NCI-H524 treated with DMSO at 0.1 percent for 48 hours (cell line): Measurements from ENCODE around the gene XRN2.
"Not testable (repeated sequence)": the region's sequence is repeated elsewhere in the genome, so short reads cannot be mapped to it uniquely, and the experiment has no call there.

Experiments
- DNase-seq: peaks from one replicate; lab custom pipeline; 2025; lab: John Stamatoyannopoulos, UW

Gene XRN2

DNA sequence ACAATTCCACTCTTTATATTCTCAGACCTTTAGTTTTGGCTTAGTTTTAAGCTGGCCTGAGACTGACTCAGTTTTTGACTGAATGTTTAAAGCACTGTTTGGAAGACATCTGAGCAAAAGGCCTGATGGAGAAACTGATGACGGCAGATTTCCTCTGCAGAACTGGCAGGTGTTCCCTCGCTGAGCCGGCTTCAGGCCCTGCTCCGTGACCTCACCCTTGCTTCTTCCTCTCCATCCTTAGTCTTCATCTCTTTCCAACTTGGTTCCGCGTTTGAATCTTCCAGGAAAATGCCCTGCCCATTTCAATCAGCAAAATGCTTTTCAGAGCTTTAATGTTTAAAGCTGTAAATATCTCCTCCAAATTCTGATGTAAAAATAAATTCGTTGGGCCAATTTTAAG, 87.6 kb downstream of the XRN2 start:
- DNase-seq: no peak

DNA sequence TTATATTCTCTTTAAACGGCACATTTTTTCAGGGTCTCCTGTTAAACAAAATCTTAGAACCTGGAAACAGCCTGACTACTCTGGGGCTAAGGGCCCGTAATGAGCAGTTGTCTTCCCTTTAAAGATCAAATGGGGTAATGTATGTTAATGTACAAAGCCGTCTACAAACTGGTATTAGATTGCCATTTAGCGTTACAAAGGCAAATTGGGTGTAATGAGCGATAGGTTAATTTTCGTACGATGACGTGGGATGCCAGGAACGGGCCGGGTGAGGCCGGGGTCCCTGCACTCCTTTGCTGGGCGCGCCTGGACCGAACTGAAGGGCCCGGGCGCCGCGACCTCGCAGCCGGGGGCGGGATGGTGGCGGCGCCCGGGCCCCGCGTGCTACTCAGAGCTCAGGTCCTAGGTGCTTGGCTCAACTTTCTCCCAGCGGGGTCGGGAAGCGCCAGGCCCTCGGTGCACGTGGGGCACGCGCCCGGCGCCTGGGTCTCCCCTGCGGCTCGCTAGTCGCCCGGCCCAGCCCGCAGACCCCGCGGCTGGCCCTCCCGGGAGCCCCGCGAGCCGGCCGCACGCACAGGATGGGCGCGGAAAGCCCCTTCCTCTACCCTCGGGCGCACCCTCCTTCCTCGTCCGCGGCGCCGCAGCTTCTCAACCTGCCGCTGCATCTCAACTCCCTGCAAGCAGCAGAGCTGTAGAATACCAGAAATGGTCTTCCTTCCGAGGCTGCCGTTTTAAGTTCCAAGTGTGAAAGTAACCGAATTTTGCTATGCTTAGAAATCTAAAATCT, 88.2 kb downstream of the XRN2 start:
- no peak for DNase-seq

DNA sequence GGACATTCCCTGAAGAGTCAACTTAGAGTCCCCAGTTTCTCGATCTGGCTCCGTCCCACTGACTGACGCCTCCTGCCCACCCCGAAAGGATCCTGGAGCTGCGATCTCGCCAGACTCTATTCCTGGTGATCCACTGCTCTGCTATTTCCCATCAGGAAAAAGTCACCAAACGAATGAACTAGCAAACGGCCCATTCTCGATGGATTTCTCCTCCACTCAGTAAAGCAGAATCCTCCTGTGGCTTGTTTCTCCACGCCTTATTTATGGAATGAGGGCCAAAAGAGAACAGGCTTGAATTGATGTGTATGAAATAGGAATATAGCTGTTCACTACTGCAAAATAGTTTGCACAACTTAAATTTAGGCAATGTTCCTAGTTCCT, 88.8 kb downstream of the XRN2 start:
- no peak for DNase-seq

DNA sequence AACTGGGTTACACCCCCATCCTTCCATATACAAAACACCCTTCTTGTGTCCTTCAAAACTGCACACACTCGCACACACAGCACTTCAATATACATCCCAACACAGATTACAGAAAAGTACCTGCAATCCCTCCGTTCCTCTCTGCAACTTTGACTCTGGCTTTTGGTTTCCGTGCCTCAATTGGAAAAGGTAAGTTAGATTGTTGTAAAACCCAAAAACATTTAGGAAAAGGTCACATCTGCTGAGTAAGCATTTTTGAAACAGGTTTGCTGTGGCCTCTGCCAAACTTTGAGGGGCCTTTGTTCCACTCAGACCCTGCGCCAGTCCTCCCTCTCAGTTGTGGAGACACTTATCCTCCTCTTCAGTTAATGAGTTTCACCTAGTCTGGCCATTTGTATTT, 90.0 kb downstream of the XRN2 start:
- no peak for DNase-seq

DNA sequence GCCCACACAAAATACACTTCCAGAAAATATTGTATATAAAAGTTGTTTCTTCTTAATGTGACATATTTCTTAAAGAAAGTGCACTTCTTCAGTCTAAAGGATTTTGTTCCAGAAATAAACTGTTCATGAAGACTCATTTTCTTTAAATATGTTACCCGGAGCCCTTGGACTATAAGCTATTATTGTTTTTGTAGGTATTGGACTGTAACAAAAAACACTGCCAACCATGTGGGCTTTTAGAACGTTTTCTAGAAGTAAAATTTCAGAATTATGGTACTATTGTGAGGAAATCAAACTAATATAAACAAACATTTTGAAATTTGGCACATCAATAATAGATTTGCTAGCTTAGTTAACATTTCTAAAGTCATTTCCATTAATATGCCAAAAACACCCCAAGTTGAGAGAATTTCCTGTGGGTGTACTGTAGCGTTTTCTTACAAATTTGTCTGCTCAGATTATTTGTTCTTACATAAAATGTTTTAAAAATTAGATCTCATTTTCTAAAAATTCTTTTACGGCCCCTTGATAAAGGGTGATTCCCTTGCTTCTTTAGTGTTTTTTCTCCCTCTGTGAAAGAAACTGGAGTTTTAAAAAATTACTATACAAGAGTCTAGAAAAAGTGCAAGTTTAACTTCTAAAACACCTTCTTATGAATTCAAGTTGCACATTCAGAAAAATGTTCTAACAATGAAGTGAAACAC, 90.8 kb downstream of the XRN2 start:
- DNase-seq: no peak

DNA sequence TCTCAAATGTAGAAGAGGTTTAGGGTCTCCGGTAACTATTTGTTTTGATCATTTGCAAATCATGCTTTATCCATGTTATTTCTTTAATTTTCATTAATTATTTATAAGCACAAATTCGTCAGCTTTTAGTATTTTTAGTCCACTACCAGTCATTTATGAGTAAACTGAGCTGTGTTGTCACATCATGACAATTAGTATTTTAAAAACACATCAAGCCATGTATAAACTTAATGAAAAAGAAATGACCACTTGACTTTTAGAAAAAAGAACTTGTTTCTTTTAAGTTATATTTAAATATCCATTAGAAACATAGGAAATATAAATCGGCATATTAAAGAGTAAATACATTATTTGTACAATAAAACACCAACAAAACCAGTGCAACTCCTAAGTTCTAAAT, 91.4 kb downstream of the XRN2 start:
- no peak for DNase-seq

DNA sequence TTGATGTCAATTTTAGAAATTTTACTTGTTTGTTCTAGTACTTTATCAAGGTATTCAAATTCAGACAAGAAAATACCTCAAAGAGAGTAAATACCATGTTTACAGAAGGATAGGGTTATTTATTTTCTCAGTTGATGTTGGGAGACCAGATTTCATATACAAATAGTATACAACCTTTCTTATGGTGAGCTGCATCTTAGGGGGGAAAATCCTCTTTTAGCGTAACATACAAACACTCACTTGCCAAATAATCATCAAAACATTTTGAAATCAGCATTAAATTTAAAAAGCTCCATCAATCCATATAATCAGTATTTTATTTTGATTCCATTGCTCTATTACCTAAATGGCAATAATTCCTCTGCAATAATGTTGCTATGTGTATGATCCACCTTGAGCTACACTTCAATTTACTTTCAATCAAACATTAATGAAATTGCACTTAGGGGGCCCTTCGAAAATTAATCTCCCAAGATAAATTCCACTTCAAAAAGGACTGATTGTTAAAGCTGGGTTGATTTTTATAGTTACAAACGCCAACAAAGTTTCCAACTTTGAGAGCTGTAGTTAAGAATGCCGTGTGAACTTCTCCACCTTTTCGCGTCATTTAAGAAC, 92.0 kb downstream of the XRN2 start:
- DNase-seq: no peak

DNA sequence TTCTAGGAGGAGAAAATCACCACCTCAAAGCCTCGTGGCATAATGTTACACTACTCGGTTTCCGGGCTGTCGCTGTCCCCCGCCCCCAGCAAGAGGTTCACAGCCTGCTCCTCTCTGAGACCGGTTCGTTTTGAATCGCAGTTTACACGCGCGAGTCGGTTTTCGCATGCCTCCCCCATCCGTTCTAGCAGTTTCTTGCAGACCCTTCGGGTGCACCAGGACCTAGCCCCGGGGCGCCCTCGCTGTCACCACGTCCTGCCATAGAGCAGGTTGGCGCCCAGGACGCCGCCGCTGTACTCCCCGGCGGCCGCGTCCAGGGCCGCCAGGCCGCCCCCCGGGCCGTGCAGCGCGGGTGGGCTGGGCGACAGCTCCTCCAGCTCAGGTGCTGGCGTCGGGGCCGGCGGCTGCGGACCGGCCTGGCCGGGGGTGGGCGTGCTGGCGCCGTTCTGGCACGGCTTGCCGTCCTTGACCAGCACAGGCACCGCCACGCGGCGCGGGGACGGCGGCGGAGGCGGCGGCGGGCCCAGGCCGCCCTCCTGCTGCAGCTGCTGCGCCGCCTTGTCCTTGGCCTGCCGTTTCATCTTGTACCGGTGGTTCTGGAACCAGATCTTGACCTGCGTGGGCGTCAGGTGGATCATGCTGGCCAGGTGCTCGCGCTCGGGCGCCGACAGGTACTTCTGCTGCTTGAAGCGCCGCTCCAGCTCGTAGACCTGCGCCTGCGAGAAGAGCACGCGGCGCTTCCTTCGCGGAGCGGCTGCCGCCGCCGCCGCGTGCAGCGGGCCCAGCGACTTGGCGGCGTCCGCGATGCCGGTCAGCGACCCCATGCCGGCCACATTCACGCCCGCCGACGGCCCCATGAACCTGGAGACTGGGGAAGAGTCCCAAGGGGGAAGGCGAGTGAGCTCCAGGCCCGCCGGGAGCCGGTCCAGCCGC, 92.8 kb downstream of the XRN2 start:
- no peak for DNase-seq

DNA sequence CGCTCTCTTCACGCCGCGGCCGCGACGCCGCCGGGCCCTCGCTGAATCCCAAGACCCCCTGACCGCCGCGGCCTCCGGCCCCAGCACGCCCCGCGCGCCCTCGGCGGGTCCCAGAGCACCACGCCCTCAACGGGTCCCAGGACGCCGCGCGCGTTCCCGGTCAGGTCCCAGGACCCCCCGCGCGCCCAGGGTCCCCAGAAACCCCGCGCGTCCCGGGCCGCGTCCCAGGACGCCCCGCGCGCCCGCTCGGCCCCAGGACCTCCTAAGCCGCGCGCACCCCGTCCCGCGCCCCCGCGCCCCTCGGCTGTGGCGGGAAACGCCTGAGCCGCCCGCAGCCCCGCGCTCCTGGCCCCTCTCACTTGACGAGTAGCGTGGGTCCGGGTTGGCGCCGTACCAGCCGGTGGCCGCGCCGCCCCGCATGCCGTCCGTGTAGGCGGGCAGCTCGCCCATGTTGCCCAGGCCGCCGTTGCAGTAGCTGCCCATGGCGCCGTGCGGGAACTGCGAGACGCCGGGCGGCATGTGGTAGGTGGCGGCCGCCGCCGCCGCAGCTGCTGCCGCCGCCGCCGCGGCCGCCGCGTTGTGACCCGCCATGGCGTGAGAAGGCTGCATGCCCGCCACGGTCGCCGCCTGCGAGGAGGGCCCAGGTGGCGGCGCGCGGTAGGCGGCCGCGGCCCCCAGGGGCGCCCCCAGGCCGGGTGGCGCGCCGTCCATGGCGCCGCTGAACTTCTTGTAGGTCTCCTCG, 93.6 kb downstream of the XRN2 start:
- no peak for DNase-seq

DNA sequence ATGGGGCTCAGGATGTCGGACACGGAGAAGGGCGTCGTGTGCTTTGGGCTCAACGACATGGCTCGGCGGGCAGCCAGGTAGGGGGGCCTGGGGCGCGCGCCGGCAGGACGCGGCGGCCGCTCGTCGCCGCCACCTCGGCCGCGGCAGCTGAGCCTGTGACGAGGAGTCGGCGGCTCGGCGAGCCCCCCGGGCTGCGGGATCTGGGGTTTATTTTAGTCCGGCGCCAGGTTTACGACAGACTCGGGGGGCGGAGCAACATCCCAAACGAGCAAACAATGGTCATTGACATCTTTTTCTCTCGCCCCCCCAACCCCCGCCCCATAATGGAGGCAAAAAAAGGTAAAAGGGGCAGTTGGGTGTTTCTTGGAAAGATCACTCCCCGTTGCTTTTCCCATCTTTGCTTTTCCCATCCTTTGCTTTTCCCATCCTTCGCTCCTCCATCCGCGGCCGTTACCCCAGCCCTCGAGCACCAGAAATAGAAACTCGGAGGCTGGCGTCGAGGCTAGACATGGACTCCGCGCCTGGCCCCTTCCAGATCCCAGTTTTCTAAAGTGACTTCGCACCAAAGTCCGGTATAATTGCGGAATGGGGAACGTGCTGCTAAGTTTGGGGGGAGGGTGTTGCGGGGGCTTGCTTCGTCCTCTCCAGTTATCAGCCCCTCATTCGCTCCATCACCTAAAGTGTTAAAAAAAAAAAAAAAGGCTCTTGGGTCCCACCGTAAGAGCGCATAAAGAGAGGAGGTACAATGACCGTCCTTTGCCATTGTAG, 94.4 kb downstream of the XRN2 start, which contains the start of gene NKX2-4:
NKX2-4 (minus strand) TSS at position 186 of the 768 bp plus-strand sequence; CDS start at position 59, 127 bp downstream.
- no peak for DNase-seq

DNA sequence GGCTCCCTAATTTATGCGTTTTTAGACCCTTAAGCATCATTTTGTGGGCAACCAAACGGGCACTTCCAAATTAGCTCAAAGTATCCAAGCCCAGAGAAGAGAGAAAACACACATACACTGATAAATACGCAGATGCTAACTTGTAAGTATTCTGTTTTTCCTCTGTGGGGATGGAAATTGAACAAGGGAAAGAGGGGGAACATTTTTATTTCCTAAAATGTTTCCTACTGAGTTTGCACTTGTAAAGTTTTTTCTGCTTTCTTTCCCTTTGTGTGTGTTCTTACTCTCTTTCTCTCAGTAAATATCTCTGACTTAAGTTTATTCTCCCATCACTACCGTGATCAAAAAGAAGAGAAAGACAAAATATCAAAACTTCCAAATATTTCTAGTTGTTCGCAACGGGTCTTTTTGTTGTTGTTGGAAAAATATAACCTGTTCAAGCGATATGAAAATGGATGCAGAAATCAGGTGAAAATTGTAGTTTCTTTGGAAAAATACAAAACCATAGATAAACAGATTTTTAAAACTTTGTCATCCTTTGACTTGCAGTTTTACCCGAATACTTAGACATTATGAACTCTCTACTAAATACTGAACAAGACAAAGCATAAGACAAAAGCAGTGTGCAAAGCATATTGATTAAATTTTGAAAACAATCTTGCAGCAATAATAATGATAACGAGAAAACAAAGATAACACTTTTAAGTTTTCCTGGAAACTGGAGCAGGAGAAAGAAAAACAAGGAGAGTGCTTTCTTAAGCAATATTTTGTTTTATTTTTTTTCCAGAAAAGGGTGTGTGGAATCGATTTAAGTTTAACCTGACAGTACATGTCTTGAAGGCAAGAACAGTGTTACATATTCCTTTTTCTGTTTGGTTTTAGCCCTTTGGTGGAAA, 95.2 kb downstream of the XRN2 start:
- no peak for DNase-seq

DNA sequence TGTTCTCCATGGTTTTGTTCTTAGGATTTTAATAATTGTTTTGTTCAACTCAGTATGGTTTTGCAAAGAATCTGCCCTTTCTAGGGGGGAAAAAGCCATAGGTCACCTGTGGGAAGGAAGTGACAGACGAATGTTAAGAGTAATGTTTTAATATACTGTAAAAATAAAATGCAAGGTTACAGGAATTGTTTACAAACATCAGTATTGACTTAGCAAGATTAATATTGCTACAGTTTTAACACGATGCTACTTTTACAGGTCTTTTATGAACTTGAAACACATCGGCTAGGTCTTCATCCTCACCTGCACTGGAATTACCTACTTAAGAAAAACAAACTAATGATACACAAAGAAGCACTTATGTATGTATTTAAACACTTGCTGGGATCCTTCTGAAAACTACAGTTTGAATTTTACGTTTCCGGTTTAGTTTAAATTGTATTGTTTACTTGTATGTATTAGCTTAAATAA, 95.9 kb downstream of the XRN2 start:
- DNase-seq: no peak

DNA sequence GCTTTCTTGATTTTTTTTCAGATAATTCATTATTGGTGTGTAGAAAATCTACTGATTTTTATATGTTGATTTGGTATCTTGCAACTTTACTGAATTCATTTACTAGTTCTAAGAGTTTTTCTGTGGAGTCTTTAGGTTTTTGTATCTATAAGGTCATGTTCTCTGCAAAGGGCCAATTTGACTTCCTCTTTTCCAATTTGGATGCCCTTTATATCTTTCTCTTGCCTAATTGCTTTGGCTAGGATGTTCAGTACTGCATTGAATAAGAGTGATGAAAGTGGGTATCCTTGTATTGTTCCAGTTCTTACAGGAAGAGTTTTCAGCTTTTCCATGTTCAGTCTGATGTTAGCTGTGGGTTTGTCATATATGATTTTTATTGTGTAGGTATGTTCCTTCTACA, 108.6 kb downstream of the XRN2 start:
- no peak for DNase-seq

DNA sequence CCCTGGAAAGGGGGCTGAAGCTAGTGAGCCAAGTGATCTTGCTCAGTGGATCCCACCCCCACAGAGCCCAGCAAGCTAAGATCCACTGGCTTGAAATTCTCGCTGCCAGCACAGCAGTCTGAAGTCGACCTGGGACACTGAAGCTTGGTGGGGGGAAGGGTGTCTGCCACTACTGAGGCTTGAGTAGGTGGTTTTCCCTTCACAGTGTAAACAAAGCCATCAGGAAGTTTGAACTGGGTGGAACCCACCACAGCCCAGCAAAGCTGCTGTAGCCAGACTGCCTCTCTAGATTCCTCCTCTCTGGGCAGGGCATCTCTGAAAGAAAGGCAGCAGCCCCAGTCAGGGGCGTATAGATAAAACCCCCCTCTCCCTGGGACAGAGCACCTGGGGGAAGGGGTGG, 110.9 kb downstream of the XRN2 start:
- not testable (repeated sequence) for DNase-seq

DNA sequence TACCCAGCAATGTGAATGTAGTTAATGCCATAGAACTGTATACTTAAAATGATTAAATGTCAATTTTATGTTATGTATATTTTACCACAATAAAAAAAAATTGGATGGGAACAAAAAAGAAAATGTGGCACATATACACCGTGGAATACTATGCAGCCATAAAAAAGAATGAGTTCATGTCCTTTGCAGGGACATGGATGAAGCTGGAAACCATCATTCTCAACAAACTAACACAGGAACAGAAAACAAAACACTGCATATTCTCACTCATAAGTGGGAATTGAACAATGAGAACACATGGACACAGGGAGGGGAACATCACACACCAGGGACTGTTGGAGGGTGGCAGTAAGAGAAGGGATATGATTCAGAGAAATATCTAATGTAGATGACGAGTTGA, 116.0 kb downstream of the XRN2 start:
- not testable (repeated sequence) for DNase-seq

DNA sequence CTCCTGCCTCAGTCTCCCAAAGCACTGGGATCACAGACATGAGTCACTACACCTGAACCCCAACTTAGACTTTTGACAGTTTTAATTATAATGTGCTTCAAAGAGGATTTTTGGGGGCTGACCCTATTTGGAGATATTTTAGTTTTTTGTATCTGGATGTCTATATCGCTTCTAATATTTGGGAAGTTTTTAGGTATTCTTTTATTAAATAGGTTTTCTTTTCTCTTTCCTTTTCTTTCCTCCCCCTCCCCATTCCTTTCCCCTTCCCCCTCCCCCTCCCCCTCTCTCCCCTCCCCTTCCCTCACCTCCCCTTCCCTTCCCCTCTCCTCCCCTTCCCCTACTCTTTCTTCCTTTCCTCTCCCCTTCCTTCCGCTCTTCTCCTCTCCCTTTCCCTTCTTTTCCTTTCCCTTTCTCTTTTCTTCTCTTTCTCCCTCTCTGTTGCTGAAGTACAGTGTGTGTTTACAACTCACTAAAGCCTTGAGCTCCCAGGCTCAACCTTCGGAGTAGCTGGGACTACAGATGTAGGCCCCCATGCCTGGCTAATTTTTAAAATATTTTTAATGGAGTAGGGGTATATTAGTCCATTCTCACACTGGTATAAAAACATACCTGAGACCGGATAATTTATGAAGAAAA, 118.6 kb downstream of the XRN2 start:
- DNase-seq: no peak

DNA sequence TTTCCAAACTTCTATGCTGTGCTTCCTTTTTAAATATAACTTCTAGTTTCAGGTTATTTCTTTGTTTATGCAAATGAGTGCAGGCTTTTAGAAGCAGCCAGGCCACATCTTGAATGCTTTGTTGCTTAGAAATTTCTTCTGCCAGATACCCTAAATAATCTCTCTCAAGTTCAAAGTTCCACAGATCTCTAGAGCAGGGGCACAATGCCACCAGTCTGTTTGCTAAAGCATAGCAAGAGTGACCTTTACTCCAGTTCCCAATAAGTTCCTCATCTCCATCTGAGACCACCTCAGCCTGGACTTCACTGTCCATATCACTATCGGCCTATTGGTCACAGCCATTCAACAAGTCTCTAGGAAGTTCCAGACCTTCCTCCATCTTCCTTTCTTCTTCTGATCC, 120.6 kb downstream of the XRN2 start:
- not testable (repeated sequence) for DNase-seq

DNA sequence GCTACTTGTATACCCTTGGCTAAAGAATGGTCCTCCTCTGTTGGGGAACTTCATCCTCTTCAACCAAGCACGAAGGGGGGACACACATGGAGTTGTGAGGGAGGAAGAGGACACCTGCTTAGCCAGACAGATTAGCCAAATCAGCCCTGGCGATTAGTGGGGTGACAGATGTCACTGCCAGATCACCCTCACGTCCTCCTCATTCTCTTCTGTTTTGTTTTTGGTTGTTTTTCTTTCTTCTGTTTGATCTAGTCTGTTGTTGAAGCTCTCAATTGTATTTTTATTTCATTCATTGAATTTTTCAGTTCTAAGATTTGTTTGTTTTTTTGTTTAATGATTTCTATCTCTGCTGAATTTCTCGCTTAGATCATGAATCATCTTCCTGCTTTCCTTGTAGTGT, 121.7 kb downstream of the XRN2 start:
- DNase-seq: no peak

DNA sequence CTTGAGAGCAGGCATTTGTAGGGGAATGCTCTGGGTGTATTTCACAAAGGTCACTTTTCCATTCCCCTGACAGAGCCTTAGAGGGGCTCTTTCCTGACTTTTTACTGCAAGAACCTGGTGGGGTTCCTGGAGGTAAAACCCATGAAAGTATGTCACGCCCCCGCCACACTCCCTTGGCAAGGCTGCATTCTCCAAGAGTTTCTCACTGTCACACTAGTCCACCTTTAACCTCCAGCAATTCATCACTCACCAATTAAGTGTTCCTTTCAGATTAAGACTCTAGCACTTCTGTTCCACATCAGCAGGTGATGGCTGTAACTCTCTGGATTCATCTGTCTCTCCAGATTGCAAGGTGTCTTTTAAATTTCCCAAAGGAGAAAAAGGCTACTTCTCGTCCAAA, 126.9 kb downstream of the XRN2 start:
- DNase-seq: no peak
